ENCODE data around the gene COL6A1. TPM values are rescaled to one million over a fixed set of nuclear protein-coding genes. Genes with fewer than 3 reads are reported as not detected.
A peak's percentile ranks its signal among the peaks of the same experiment; 100 is the strongest.

Gene COL6A1
- total and polyA plus RNA-seq, 12 donors = 71.9 to 388 (median 143) TPM

GRCh38 chr21:45994086-45994661 lies 12.6 kb downstream of the COL6A1 start:
- peak; percentile 12 to 17 for DNase-seq
- WGBS, 2 donors = 82 to 87% methylated on average over 24 of the region's 24 CpGs
- Histone ChIP-seq H3K36me3 (peaks cover 0 to 99% (median 47%) of the 10 kb centered on the region in 9 donors), H3K27me3 (no peaks in the 10 kb centered on the region), H3K4me3 (no peak overlapping the region), H3K4me1 (peaks cover 0 to 28% (median 6%) of the 10 kb centered on the region in 9 donors), H3K27ac (peak overlapping the region in 8 of 10 donors; percentile 28 to 83 (median 60)), H3K9me3 (no peaks in the 10 kb centered on the region)
- TF ChIP-seq CTCF (IDR thresholded peaks at IDR 0.05) = no peak
- intact Hi-C loops (cut with DNase I) = loop anchor here in 1 of 10 donors (10.0 kb wide), 1 partner anchor 121 kb away; no protein-coding TSS in a partner anchor
- peak in 1 of 8 donors; percentile 10 for ATAC-seq

- H3K27ac ChIP-seq = peak overlapping the region in 4 of 10 donors; percentile 5 to 74 (median 33)
- H3K36me3 ChIP-seq = peaks cover 0 to 94% (median 39%) of the 10 kb centered on the region in 9 donors
- H3K4me1 ChIP-seq = peaks cover 0 to 25% (median 4%) of the 10 kb centered on the region in 9 donors
- no peak overlapping the region for H3K4me3 ChIP-seq
- H3K27me3 ChIP-seq = no peaks in the 10 kb centered on the region
- no peaks in the 10 kb centered on the region for H3K9me3 ChIP-seq
- intact Hi-C loops (cut with DNase I) = loop anchor here in 1 of 10 donors (10.0 kb wide), 1 partner anchor 120 kb away; no protein-coding TSS in a partner anchor
- WGBS, 2 donors = 87% methylated on average over 33 of the region's 33 CpGs
- no peak for ATAC-seq
- peak; percentile 3 to 13 for DNase-seq
- no peak for TF ChIP-seq CTCF (IDR thresholded peaks at IDR 0.05)
These were observed 13.5 kb downstream of the COL6A1 start for GRCh38 chr21:45994759-45995685.

GRCh38 chr21:45995686-45996179 lies 14.2 kb downstream of the COL6A1 start:
- Histone ChIP-seq H3K4me1 (peaks cover 0 to 25% (median 4%) of the 10 kb centered on the region in 9 donors), H3K36me3 (peaks cover 0 to 95% (median 40%) of the 10 kb centered on the region in 9 donors), H3K9me3 (no peaks in the 10 kb centered on the region), H3K4me3 (no peak overlapping the region), H3K27me3 (no peaks in the 10 kb centered on the region), H3K27ac (peak overlapping the region in 2 of 10 donors; percentile 27 to 74)
- intact Hi-C loops (cut with DNase I) = loop anchor here in 1 of 10 donors (10.0 kb wide), 1 partner anchor 119 kb away; no protein-coding TSS in a partner anchor
- WGBS, 2 donors = 75 to 90% methylated on average over 6 of the region's 6 CpGs
- ATAC-seq (no peak), DNase-seq (peak in 1 of 2 donors; percentile 3)
- TF ChIP-seq CTCF (IDR thresholded peaks at IDR 0.05) = no peak

Measured in heart right ventricle (tissue), 16 donors.